Subcutaneous adipose tissue (tissue), 4 donors: ENCODE results near the gene VSIG10L. TPM values are rescaled to one million over a fixed set of nuclear protein-coding genes. Genes with fewer than 3 reads are reported as not detected.

Experiments used
- total RNA-seq, 4 donors: library from RNA; depleted of rRNA; stranded (reverse); fragments of >200 nt; gene quantifications; one replicate each; pipeline ENCODE4 v1.1.0, GENCODE V29; 2016
- TF ChIP-seq, protein P1 (sequence below): fragments of 450-650 bp; IDR thresholded peaks from one replicate; pipeline ENCODE4 v1.5.1; 2016; ENCODE audit warnings: low read depth, mild to moderate bottlenecking, control low read depth, antibody characterized with exemption, moderate library complexity

VSIG10L gene
- total RNA-seq, 4 donors from 2014 or later: 0.44 to 1.4 (median 0.61) TPM

DNA sequence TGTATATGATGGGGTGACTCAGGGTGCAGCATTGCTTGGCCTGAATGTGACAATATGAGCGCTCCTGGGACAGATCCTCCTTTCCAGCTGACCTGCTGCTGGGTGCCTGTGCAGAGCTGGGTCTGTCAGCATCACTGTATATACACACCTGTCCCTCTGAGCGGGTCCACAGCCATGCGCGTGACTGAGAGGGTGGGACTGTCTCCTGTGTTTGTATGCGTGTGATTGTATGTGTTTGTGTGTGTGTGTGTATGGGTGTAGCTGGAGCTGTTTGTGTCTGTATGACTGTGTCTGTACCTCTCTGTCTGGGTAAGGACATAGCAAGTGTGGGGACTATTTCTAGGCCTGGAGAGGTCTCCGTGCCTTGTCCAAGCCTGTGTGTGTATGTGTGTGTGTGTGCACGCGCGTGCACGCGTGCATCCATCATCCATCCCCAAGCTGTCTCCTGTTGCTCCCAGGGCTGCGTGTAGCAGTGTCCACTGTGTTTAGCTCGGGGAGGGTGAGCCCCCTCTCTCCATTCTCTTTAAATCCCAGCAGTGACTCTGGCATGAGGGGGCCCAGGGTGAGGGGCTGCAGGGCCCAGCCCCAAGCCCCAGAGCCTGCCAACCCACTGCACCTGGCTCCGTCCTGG is 22.2 kb downstream of the VSIG10L start:
- TF ChIP-seq, protein P1, sequence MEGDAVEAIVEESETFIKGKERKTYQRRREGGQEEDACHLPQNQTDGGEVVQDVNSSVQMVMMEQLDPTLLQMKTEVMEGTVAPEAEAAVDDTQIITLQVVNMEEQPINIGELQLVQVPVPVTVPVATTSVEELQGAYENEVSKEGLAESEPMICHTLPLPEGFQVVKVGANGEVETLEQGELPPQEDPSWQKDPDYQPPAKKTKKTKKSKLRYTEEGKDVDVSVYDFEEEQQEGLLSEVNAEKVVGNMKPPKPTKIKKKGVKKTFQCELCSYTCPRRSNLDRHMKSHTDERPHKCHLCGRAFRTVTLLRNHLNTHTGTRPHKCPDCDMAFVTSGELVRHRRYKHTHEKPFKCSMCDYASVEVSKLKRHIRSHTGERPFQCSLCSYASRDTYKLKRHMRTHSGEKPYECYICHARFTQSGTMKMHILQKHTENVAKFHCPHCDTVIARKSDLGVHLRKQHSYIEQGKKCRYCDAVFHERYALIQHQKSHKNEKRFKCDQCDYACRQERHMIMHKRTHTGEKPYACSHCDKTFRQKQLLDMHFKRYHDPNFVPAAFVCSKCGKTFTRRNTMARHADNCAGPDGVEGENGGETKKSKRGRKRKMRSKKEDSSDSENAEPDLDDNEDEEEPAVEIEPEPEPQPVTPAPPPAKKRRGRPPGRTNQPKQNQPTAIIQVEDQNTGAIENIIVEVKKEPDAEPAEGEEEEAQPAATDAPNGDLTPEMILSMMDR: no peak

DNA sequence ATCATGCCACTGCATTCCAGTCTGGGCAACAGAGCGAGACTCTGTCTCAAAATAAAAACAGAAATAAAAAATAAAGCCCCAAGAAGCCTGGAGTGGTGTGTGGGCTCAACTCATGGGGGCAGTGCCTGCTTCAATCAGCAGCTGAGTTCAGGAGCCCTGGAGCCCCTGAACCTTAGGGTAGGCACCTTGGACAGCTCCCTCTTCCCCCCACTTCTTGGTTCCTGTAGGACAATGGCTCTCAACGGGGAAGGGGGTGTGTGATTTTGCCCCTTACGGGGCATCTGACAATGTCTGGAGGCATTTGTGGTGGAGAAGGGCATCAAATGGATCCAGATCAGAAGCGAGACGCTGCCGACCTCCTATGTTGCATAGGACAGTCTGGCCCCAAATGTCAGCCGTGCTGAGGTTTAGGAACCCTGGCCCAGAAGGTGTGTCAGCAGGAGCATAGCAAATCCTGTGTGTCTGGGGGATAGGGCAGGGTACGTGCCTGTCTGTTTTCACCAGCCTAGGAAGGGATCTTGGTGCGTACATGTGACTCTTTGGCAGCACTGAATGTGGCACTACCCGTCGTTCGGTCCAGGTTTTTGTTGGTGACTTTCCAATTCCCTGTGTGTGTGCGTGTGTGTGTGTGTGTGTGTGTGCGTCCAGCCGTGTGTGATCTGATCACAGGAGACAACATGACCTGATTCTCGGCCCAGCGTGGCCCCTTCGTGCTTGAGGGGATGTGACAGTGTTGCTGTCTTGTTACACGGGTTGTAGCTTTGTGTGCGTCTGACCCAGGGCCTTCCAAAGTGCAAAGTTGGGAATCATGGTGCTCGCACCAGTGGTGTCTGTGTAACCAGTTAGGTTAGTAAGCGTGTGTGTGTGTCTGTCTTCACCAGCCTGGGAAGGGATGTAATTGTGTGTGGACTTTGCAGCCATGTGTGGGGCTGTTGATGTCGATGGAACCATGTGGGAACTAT is 23.0 kb downstream of the VSIG10L start:
- TF ChIP-seq, protein P1: no peak

DNA sequence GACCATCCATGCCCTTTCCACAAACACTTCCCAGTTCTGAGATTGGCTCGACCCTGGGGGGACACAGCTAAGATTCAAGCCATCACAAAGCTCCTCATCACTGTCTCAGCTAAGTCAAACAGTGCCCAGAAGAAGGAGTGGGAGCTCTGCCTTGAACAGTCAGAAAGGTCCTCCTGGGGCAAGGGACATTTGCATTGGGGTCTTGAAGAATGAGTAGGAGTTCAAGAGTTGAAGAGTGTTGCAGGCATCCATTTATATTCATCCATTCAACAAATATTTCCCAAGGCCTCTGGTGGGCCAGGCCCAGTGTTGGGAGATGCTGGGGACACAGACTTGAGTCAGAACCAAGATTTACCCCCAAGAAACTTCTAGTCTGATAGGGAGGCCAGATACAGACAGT is 24.0 kb downstream of the VSIG10L start:
- TF ChIP-seq, protein P1: no peak

DNA sequence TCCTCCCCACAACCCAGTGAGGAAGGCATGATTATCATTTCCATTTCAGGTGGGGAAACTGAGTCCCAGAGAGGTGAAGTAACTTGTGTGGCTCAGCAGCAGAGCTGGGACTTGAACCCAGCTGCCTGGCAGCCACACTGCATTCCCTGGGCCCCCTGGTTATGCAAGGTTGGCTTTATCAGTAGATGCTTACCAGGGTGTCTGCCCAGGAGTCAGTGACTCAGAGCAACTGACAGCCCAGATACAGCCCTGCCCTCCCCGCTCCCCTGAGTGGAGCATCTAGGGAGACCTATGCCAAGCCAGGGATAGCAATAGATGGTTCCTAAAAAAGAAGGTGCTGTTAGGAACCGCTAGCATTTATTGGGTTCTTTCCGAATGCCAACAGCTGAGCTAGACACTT is 24.6 kb downstream of the VSIG10L start:
- TF ChIP-seq, protein P1: no peak

DNA sequence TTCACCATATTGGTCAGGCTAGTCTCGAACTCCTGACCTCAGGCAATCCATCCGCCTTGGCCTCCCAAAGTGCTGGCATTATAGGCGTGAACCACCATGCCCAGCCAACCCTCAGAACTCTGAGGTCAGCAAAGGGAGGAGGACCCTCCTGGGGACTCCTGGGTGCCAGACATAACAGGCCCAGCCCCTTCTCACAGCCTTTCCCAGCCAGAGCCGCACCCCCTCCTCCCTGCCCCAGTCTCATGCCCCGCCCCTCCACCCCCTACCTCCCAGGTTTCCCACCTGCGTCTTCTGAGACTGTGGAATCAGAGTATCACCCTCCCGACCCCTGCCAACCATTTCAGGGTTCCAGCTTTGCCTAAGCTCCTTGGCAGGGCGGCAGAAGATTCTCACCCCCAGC is 25.3 kb downstream of the VSIG10L start:
- TF ChIP-seq, protein P1: no peak

DNA sequence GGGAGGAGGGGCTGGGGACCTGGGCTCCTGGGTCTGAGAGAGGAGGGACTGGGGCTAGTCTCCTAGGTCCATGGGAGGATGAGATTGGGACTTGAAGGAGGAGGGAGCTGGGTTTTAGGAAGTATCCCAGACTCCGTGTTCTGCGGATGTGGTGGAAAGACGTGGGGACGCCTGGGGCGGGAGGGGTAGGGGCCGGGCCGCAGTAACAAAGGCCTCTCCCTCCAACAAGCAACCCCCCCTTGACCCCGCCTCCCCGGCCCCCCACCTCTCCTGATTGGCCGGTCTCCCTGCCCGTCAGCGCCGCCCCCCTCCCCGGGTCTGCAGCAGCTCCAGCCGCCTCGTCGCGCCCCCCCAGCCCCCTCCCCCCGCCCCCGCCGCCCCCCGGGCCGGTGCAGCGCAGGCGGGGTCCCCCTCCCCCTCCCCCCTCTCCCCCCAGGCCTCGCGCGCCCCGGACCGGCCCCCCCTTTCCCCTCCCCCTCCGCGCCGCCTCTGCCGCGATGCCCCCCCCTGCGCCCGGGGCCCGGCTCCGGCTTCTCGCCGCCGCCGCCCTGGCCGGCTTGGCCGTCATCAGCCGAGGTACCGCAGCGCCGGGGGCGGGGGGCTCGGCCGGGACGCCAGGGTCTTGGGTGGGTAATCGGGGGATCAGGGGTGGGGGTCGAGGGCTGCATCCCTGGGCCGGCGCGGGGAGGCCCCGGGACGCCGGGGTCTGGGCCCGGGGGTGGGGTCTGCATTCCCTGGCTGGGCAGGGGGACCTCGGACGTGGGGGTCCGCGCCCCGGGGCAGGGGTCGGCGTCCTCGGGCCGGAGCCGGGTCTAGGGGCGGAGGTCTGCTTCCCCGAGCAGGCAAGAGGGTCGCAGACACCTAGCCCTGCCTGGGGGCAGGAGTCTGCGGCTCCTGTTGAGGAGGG is 30.3 kb downstream of the VSIG10L start, which contains the start of gene IGLON5:
TSS of gene IGLON5 (plus strand) at position 294 of the 907 bp plus-strand sequence. CDS start at position 498, 204 bp downstream.
- TF ChIP-seq, protein P1: no peak
